Smooth muscle cell of the brain vasculature (primary cell): ENCODE results near the gene INHBB.

ENCODE experiments used
- DNase-seq: peaks from one replicate; pipeline ENCODE4 v3.0.0-alpha.2; 2012; ENCODE audit warnings: low read depth, low spot score

INHBB gene

DNA sequence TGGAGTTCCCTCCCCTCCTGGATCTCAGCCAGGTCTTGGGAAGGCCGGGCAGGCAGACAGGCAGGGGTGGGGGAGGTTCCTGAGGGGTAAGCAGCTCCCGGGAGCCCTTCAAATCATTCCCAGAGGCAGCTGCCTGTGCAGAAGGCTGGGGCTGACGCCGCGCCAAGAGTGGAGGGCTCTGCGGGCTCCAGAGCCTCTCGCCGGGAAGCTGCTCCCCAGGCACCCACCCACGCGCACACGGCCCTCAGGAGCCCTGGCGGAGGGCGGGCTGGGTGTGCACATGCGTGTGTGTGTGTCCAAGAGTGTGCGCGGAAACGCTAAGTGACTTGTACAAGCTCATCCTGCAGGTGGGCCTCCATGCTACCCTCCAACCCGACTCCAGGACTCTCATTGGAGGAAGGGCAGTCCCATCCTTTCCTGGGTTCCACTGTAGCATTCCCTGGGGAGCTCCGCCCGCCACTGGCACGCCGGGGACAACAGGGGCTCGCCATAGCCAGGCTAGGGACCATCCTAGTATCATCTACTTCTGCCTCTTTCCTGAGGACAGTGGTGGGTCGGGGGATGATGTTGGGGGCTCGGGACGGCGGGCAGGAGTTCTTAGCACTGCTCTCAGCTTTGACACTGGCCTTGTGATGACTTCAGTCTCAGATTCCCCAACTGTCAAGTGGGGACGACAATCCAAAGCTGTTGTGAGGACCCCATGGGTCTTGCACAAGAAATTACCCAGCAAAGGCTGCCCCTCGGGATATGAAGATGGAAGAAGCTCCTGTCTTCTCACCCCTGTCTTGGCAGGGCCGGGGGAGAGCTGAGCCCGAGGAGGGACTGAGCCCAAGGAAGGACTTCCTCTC, 50.3 kb downstream of the INHBB start:
- DNase-seq, result no peak

DNA sequence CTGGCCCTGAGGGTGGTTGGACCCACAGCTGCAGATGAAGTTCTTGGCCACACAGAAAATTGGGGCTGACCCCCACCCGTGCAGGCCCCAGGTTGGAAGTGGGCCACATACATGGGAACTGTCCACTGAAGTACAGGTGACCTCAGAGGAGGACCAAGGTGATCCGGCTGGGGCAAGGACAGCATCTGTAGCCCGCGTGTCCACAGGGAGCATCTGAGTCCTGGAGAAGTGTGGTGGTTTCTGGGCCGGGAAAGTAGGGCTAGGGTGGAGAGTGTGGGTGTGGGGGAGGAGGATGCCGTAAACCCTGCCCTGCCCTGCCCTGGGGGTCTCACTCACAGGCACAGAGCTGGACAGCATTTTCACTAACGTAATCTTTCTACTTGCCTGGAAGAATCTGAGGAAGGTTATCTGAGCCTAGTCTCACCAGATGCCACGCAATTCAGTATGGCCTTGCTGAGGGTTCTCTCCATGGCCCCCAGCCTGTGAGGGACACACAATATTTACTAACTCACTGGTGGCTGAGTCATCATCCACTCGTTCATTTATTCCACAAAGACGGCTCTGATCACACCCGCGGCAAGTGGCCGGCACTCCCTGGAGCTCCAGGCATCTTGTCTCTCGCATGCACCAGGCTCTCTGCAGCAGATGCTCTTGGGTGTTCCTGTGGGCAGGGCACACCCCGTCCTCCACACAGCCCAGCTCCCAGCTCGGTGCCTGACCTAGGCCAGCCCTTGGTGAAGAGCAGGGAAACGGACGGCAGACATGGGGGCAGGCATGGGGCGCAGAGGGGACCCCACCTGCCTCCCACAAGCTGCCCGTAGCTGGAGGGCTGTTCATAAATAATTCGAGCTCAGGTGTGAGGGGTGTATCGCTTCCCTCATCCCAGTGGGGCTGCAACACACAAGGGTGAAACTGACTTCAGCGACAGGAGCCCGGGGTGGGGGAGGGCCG, 51.2 kb downstream of the INHBB start:
- DNase-seq, result no peak

DNA sequence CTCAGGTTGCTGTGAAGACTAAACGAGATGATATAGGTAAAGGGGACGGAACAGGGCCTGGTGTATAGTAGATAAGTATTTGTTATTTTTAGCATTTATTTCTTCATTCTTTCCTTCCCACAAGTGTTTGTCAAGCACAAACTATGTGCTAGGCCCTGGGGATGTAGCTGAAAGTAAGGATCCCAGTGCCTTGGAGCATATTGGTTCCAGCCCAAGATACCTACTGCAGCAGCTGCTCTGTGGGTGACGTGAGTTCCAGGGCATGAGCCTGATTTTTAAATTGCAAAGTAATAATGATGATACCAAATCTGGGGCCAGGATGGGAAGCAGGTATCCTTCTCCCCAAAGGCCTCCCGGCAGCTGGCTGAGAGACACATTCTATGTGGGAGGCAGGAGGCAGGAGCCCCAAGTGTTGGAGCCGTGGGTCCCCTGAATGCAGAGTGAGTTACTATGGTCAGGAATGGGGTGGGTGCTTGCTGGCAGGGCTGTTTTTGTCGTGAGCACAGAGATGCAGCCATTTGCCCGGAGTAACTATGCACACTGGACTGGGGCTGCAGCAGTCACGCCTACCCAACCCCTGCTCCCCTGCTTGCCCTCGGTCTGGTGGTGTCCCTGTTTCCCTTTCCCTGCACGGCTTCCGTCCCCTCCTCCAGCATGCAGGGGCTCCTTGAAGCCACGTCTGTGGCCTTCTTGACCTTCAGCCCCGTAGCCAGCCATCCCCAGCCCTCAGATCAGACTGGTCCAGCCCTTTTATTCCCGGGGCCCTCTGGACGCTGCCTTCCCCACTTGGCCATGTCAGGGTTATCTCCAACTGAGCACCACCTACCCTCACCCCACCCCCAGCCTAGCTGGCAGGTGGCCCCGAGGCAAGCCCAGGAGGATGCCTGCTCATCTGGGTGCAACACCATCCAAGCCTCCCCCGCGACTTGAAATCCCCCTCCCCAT, 52.4 kb downstream of the INHBB start:
- DNase-seq, result no peak

DNA sequence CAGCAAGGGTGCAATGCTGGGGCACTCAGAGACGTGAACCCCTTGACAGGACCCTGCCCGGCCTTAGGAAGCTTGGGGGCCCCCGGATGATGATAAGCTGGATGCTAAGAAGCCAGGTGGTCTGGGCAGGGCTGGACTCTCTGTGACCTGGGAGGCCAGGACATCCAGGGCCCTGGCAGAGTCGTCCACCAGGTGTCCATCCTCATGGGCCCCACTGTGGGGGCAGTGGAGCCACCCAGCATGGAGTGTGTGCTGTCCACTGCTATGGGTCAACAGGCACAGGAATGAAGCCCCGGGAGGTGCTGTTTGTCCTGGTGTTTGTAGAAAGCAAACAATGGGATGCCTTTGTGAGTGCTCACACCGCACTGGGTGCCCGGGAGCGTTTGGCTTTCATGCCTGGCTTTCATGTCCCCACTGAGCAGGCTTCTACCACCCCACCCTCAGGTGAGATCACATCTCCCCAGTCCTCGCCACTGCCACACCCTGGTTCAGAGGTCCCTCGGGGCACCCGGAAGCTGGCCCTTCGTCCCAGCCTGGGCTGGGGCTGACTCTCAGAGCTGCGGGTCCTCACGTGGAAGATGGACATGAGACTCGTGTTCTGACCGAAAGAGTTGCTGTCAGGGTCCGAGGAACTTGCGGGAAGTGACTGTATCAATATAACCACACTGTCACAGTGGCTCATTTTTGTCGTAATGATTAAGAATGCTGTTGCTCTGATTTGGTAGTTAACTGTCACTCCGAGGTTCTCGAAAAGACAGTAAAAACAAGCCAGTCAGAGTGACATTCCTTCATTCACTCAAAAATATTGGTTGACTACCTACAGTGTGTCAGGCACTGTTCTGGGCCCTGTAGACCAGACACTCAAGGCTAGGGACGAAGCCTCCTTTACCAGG, 53.3 kb downstream of the INHBB start:
- no peak for DNase-seq

DNA sequence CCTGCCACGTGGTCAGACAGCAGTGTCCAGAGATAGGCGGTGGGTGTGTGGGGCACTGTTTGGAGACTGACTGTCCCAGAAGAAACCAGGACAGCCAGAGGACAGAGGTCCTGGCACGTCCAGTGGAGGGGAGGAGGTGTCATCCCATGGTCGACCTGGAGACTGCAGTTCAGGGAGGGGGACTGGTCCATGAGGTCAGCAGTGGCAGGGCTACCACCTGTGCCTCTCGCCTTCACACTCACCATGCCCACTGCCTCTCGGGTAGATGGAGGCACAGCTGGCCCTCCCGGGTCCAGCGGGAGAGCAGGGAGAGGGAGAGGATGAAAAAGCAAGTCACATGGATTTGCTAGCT, 53.9 kb downstream of the INHBB start:
- DNase-seq, result no peak

DNA sequence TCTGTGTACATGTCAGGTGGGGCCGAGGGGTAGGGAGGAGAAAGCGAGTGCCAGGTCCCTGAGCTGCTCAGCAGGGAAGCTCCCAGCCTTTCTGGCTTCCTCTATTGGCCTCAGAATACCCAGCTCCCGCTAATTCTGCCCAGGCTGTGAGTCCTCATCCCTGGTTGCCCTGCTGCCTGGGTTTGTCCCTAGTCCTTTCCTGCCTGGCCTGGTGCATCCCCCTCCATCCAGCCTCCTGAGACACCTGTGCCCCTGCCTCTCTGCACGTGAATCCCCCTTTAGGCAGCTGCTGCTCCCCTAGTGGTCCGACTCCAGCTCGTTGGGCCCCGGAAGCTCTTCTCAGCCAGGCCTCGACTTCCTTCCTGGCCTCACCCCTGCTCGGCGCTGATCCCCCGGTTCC, 54.6 kb downstream of the INHBB start:
- no peak for DNase-seq
